Peyer's patch (tissue), 4 donors: ENCODE results near the gene PIGW. TPM values are rescaled to one million over a fixed set of nuclear protein-coding genes. Genes with fewer than 3 reads are reported as not detected.
A peak's percentile ranks its signal among the peaks of the same experiment; 100 is the strongest.

Experiments used
- DNase-seq, 3 donors: peaks; one replicate each; pipeline ENCODE4 v3.0.0-alpha.2; 2017 to 2019
- H3K27ac ChIP-seq, 4 donors: fragments of 200-600 bp; sonication (generic); one replicate each; pipeline ENCODE4 v1.5.1; 2016 to 2019
- H3K27me3 ChIP-seq, 2 donors: fragments of 200-600 bp; sonication (generic); one replicate each; pipeline ENCODE4 v1.5.1; 2019
- H3K36me3 ChIP-seq, 3 donors: fragments of 200-600 bp; sonication (generic); one replicate each; pipeline ENCODE4 v1.5.1; 2016 to 2019
- H3K4me1 ChIP-seq, 4 donors: fragments of 200-600 bp; sonication (generic); one replicate each; pipeline ENCODE4 v1.5.1; 2016 to 2019
- H3K4me3 ChIP-seq, 4 donors: fragments of 200-600 bp; sonication (generic); 1 replicate in 3 of 4; 2 replicates in 1 of 4; pipeline ENCODE4 v1.5.1; 2016 to 2019; ENCODE audit warnings: mild to moderate bottlenecking in 1 of 4
- H3K9me3 ChIP-seq, 4 donors: fragments of 200-600 bp; sonication (generic); one replicate each; pipeline ENCODE4 v1.5.1; 2016 to 2019; ENCODE audit warnings: mild to moderate bottlenecking in 1 of 4
- POLR2A ChIP-seq, 2 donors: fragments of 450-650 bp; IDR thresholded peaks; one replicate each; pipeline ENCODE4 v1.5.1; 2017; ENCODE audit warnings: antibody characterized with exemption in 2 of 2, mild to moderate bottlenecking in 2 of 2, moderate library complexity in 2 of 2
- total RNA-seq, 4 donors: library from RNA; depleted of rRNA; stranded (reverse); fragments of >200 nt; gene quantifications; one replicate each; pipeline ENCODE4 v1.1.0, GENCODE V29; 2016
- TF ChIP-seq, protein P1 (sequence below), 6 experiments: fragments of 450-650 bp in 4 of 6; fragments of 200-600 bp in 2 of 6; sonication (generic) in 1 of 6; IDR thresholded peaks; one replicate each; pipeline ENCODE4 v1.5.1; 2017 to 2019; ENCODE audit warnings: antibody characterized with exemption in 6 of 6, mild to moderate bottlenecking in 3 of 6, moderate library complexity in 1 of 6

Gene PIGW, protein sequence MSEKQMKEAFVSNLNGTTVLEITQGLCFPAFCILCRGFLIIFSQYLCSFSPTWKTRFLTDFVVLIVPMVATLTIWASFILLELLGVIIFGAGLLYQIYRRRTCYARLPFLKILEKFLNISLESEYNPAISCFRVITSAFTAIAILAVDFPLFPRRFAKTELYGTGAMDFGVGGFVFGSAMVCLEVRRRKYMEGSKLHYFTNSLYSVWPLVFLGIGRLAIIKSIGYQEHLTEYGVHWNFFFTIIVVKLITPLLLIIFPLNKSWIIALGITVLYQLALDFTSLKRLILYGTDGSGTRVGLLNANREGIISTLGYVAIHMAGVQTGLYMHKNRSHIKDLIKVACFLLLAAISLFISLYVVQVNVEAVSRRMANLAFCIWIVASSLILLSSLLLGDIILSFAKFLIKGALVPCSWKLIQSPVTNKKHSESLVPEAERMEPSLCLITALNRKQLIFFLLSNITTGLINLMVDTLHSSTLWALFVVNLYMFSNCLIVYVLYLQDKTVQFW
- 1 to 10 TPM in 3 of 4 donors, not detected in 1; 2.5 to 4.4 (median 4.3) TPM for total RNA-seq

DNA sequence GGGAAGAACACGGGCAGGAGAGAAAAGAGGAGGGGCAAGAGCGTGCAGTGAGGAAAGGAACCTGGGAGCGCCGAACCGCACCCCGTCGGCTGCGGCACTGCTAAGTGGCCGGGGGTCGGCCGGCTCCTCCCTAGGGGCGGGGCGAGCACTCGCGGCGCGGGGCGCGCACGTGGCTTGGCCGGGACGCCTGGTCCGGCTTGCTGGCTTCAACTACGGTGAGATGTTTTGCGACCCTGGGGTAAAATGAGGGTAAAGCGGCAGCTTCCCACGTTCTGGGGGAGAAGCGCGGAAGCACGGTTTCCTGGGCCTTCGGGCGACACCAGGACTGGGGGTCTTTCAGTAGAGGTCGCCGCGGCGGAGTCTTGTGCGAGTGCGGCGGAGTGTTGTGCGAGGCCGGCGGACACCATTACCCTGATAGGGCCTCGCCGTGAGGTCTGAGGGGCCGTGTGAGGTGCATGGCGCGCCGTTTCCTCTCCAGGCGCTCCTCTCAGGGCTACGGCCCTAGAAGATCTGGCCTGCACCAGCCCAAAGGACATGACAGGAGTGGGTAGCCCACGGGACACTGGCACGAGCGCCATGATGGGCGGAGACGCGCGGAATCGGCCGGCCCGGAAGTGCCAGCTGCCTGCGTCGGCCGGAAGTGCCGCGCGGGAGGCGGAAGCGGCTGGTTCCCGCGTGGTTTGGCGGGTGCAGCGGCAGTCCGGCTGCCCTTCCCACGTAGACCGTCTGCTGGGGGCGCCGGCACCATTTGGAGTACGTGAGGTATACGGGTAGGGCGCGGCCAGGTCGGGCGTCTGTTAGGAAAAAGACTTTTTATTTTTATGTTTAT lies at the start of gene PIGW, which contains the start of gene MYO19:
PIGW (plus strand) TSS at position 148 of the 829 bp plus-strand sequence. CDS start 2,115 bp downstream, outside the sequence.
MYO19 (minus strand) TSS at position 29 of the 829 bp plus-strand sequence. CDS start 2,330 bp downstream, outside the sequence.
- Histone ChIP-seq H3K27me3 (no peaks in the 10 kb centered on the region), H3K27ac (peak within 1 kb of the TSS; percentile 90 to 99 (median 94)), H3K36me3 (peaks cover 0 to 32% (median 0%) of the 10 kb centered on the region in 3 donors), H3K4me1 (peaks cover 0 to 7% (median 5%) of the 10 kb centered on the region in 4 donors), H3K4me3 (peak within 1 kb of the TSS; percentile 69 to 95 (median 80)), H3K9me3 (no peaks in the 10 kb centered on the region)
- DNase-seq, result peak; percentile 86 to 95 (median 94)
- peak; percentile 79 to 84 for TF ChIP-seq POLR2A (IDR thresholded peaks at IDR 0.05)
- TF ChIP-seq, protein P1, sequence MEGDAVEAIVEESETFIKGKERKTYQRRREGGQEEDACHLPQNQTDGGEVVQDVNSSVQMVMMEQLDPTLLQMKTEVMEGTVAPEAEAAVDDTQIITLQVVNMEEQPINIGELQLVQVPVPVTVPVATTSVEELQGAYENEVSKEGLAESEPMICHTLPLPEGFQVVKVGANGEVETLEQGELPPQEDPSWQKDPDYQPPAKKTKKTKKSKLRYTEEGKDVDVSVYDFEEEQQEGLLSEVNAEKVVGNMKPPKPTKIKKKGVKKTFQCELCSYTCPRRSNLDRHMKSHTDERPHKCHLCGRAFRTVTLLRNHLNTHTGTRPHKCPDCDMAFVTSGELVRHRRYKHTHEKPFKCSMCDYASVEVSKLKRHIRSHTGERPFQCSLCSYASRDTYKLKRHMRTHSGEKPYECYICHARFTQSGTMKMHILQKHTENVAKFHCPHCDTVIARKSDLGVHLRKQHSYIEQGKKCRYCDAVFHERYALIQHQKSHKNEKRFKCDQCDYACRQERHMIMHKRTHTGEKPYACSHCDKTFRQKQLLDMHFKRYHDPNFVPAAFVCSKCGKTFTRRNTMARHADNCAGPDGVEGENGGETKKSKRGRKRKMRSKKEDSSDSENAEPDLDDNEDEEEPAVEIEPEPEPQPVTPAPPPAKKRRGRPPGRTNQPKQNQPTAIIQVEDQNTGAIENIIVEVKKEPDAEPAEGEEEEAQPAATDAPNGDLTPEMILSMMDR (IDR thresholded peaks at IDR 0.05), result peak in 2 of 6 experiments; percentile 22 to 37

- Histone ChIP-seq H3K36me3 (no peaks in the 10 kb centered on the region), H3K27me3 (no peaks in the 10 kb centered on the region), H3K4me3 (no peak overlapping the region), H3K9me3 (no peaks in the 10 kb centered on the region), H3K4me1 (peaks cover 0 to 27% (median 14%) of the 10 kb centered on the region in 4 donors), H3K27ac (no peak overlapping the region)
- TF ChIP-seq POLR2A (IDR thresholded peaks at IDR 0.05), result no peak
- TF ChIP-seq, protein P1 (IDR thresholded peaks at IDR 0.05), result no peak
- no peak for DNase-seq
Observed at GRCh38 chr17:36485027-36485426, 49.8 kb upstream of the PIGW start.

DNA sequence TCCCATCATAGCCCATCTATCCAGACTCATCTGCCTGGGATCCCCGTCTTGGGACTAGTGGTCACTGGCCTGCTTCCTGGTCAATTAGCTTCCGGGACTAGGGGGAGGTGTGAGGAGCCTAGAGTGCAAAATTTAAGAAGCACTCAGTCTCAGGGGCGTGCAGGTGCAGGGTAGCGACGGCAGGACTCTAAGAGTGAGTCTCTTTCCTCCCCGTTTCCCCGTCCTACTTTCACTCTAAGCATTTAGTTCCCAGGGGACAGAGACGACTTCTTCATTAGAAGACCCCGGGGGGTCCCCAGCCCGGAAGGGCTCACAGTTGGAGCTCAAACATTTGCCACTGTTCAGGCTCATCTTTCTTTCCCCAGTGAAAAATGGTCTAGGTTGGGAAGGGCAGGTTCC lies 49.0 kb upstream of the PIGW start:
- H3K4me1 ChIP-seq, result peaks cover 0 to 27% (median 14%) of the 10 kb centered on the region in 4 donors
- H3K27ac ChIP-seq, result peak overlapping the region; percentile 80 to 90 (median 86)
- H3K9me3 ChIP-seq, result no peaks in the 10 kb centered on the region
- TF ChIP-seq POLR2A (IDR thresholded peaks at IDR 0.05), result no peak
- TF ChIP-seq, protein P1 (IDR thresholded peaks at IDR 0.05), result no peak
- H3K27me3 ChIP-seq, result no peaks in the 10 kb centered on the region
- no peaks in the 10 kb centered on the region for H3K36me3 ChIP-seq
- no peak for DNase-seq
- H3K4me3 ChIP-seq, result peak overlapping the region; percentile 84 to 100 (median 94)

- DNase-seq, result peak; percentile 92 to 97 (median 92)
- TF ChIP-seq, protein P1 (IDR thresholded peaks at IDR 0.05), result peak in 1 of 6 experiments; percentile 9
- TF ChIP-seq POLR2A (IDR thresholded peaks at IDR 0.05), result peak; percentile 27 to 50
- Histone ChIP-seq H3K27ac (peak within 1 kb of the TSS; percentile 80 to 90 (median 86)), H3K4me1 (peaks cover 0 to 27% (median 14%) of the 10 kb centered on the region in 4 donors), H3K27me3 (no peaks in the 10 kb centered on the region), H3K4me3 (peak within 1 kb of the TSS; percentile 84 to 100 (median 94)), H3K9me3 (no peaks in the 10 kb centered on the region), H3K36me3 (peaks cover 0 to under 1% (median 0%) of the 10 kb centered on the region in 3 donors)
Observed at GRCh38 chr17:36486204-36487194, 48.3 kb upstream of the PIGW start, which contains the start of gene ZNHIT3. ZNHIT3 (plus strand) TSS chr17:36486681; CDS start chr17:36486700, 19 bp downstream.
